Colonic mucosa (tissue), 4 donors: ENCODE results near the gene GMPR. TPM values are rescaled to one million over a fixed set of nuclear protein-coding genes. Genes with fewer than 3 reads are reported as not detected.
"Not testable (repeated sequence)": the region's sequence is repeated elsewhere in the genome, so short reads cannot be mapped to it uniquely, and the experiment has no call there.

Source experiments
- DNase-seq: peaks from one replicate; pipeline ENCODE4 v3.0.0-alpha.2; 2020
- H3K27ac ChIP-seq: fragments of 200-600 bp; one replicate; pipeline ENCODE4 v1.8.0; 2021
- H3K27me3 ChIP-seq: fragments of 200-600 bp; one replicate; pipeline ENCODE4 v1.8.0; 2021
- H3K36me3 ChIP-seq: fragments of 200-600 bp; one replicate; pipeline ENCODE4 v1.8.0; 2021
- H3K4me1 ChIP-seq: fragments of 200-600 bp; one replicate; pipeline ENCODE4 v1.8.0; 2021; ENCODE audit warnings: mild to moderate bottlenecking
- H3K4me3 ChIP-seq: fragments of 200-600 bp; one replicate; pipeline ENCODE4 v1.8.0; 2021
- H3K9ac ChIP-seq, 2 donors: one replicate each; pipeline ENCODE4 v1.7.0; 2013; ENCODE audit warnings: control low read depth in 2 of 2, low read depth in 2 of 2, low read length in 2 of 2
- H3K9me3 ChIP-seq: fragments of 200-600 bp; one replicate; pipeline ENCODE4 v1.8.0; 2021
- CTCF ChIP-seq: fragments of 200-600 bp; IDR thresholded peaks from one replicate; pipeline ENCODE4 v1.8.0; 2022; ENCODE audit warnings: antibody characterized with exemption, mild to moderate bottlenecking
- intact Hi-C: fragments of 100-400 bp; cut with DNase I; formaldehyde crosslinking; loops from one replicate; pipeline ENCODE4 v1.14.1; 2022
- total RNA-seq, 2 donors: library from RNA; stranded (reverse); fragmentation: NEBNext Ultra II Directional in 1 of 2; extraction: Animal tissue kit (Norgen Biotek cat#: 25700) in 1 of 2; gene quantifications; one replicate each; pipeline ENCODE4 v1.2.1, GENCODE V29; 2021
- donor health status: healthy.
- donor health status: DM: no; HTN: no; CAD: no.
- donor health status: DM: no; HTN: no; CAD: no.

The GMPR gene
- total RNA-seq, 2 donors from 2014 or later, result 3.4 to 4.7 TPM

GRCh38 chr6:16217156-16217721 lies 21.1 kb upstream of the GMPR start:
- H3K9ac ChIP-seq, result no peak overlapping the region
- intact Hi-C loops, result no loop called here
- H3K4me3 ChIP-seq, result no peak overlapping the region
- no peak overlapping the region for H3K27ac ChIP-seq
- DNase-seq, result peak; percentile 15
- no peaks in the 10 kb centered on the region for H3K27me3 ChIP-seq
- no peaks in the 10 kb centered on the region for H3K9me3 ChIP-seq
- TF ChIP-seq CTCF, result no peak
- no peaks in the 10 kb centered on the region for H3K36me3 ChIP-seq
- no peaks in the 10 kb centered on the region for H3K4me1 ChIP-seq

- intact Hi-C loops, result no loop called here
- no peak for DNase-seq
- Histone ChIP-seq H3K36me3 (no peaks in the 10 kb centered on the region), H3K4me3 (no peak overlapping the region), H3K9ac (no peak overlapping the region), H3K27ac (no peak overlapping the region), H3K9me3 (no peaks in the 10 kb centered on the region), H3K27me3 (no peaks in the 10 kb centered on the region), H3K4me1 (no peaks in the 10 kb centered on the region)
- TF ChIP-seq CTCF, result no peak
These were observed 15.6 kb upstream of the GMPR start for GRCh38 chr6:16222826-16223225.

- no peaks in the 10 kb centered on the region for H3K27me3 ChIP-seq
- H3K27ac ChIP-seq, result no peak overlapping the region
- intact Hi-C loops, result no loop called here
- H3K4me1 ChIP-seq, result no peaks in the 10 kb centered on the region
- no peak for DNase-seq
- no peak overlapping the region for H3K4me3 ChIP-seq
- H3K9ac ChIP-seq, result no peak overlapping the region
- H3K9me3 ChIP-seq, result no peaks in the 10 kb centered on the region
- no peaks in the 10 kb centered on the region for H3K36me3 ChIP-seq
- no peak for TF ChIP-seq CTCF
These were observed 15.0 kb upstream of the GMPR start for GRCh38 chr6:16223362-16223761.

GRCh38 chr6:16224409-16224808 lies 14.0 kb upstream of the GMPR start:
- intact Hi-C loops, result no loop called here
- H3K36me3 ChIP-seq, result no peaks in the 10 kb centered on the region
- H3K4me1 ChIP-seq, result no peaks in the 10 kb centered on the region
- DNase-seq, result no peak
- no peak overlapping the region for H3K9ac ChIP-seq
- no peaks in the 10 kb centered on the region for H3K9me3 ChIP-seq
- TF ChIP-seq CTCF, result no peak
- H3K4me3 ChIP-seq, result no peak overlapping the region
- H3K27me3 ChIP-seq, result no peaks in the 10 kb centered on the region
- H3K27ac ChIP-seq, result no peak overlapping the region

GRCh38 chr6:16225062-16225731 lies 13.2 kb upstream of the GMPR start:
- H3K27ac ChIP-seq, H3K4me3 ChIP-seq, H3K27me3 ChIP-seq, DNase-seq, H3K9ac ChIP-seq, H3K36me3 ChIP-seq, H3K9me3 ChIP-seq, H3K4me1 ChIP-seq: not testable (repeated sequence)
- intact Hi-C loops, result loop anchor here (5.0 kb wide), 1 partner anchor 107 kb away; no protein-coding TSS in a partner anchor

GRCh38 chr6:16226117-16227047 lies 12.0 kb upstream of the GMPR start:
- H3K9me3 ChIP-seq, H3K4me3 ChIP-seq, H3K36me3 ChIP-seq, H3K27ac ChIP-seq, H3K4me1 ChIP-seq, H3K27me3 ChIP-seq, DNase-seq, H3K9ac ChIP-seq: not testable (repeated sequence)
- intact Hi-C loops, result loop anchor here (5.0 kb wide), 1 partner anchor 106 kb away; no protein-coding TSS in a partner anchor
